ENCODE results near the gene CRYBA4. TPM values are rescaled to one million over a fixed set of nuclear protein-coding genes. Genes with fewer than 3 reads are reported as not detected.
"Not testable (repeated sequence)": the region's sequence is repeated elsewhere in the genome, so short reads cannot be mapped to it uniquely, and the experiment has no call there.

The CRYBA4 gene
- total RNA-seq, 3 donors from 2014 or later = not detected

DNA sequence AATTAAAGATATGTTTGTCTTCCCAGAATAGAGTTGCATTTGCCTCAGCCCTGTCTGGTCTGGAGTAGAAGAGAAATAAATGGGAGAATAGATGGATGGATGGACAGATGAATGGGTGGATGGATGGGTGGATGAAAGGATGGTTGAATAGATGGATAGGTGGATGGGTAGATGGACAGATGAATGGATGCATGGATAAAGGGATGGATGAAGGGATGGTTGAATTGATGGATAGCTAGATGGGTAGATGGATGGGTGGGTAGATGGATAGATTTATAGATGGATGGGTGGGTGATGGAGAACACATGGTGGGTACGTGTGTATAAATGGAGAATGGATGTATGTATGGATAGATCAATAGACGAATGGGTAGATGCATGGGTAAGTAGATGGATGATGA is 12.5 kb upstream of the CRYBA4 start:
- intact Hi-C loops (cut with DNase I, micrococcal nuclease) = no loop called here
- ATAC-seq (no peak), DNase-seq (no peak)
- H3K9me3 ChIP-seq = no peaks in the 10 kb centered on the region
- H3K36me3 ChIP-seq (ENCODE audit: low read depth) = no peaks in the 10 kb centered on the region
- no peaks in the 10 kb centered on the region for H3K4me1 ChIP-seq (ENCODE audit: low read depth)
- TF ChIP-seq, protein P1, sequence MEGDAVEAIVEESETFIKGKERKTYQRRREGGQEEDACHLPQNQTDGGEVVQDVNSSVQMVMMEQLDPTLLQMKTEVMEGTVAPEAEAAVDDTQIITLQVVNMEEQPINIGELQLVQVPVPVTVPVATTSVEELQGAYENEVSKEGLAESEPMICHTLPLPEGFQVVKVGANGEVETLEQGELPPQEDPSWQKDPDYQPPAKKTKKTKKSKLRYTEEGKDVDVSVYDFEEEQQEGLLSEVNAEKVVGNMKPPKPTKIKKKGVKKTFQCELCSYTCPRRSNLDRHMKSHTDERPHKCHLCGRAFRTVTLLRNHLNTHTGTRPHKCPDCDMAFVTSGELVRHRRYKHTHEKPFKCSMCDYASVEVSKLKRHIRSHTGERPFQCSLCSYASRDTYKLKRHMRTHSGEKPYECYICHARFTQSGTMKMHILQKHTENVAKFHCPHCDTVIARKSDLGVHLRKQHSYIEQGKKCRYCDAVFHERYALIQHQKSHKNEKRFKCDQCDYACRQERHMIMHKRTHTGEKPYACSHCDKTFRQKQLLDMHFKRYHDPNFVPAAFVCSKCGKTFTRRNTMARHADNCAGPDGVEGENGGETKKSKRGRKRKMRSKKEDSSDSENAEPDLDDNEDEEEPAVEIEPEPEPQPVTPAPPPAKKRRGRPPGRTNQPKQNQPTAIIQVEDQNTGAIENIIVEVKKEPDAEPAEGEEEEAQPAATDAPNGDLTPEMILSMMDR (IDR thresholded peaks at IDR 0.05) = no peak
- H3K4me3 ChIP-seq = no peak overlapping the region

DNA sequence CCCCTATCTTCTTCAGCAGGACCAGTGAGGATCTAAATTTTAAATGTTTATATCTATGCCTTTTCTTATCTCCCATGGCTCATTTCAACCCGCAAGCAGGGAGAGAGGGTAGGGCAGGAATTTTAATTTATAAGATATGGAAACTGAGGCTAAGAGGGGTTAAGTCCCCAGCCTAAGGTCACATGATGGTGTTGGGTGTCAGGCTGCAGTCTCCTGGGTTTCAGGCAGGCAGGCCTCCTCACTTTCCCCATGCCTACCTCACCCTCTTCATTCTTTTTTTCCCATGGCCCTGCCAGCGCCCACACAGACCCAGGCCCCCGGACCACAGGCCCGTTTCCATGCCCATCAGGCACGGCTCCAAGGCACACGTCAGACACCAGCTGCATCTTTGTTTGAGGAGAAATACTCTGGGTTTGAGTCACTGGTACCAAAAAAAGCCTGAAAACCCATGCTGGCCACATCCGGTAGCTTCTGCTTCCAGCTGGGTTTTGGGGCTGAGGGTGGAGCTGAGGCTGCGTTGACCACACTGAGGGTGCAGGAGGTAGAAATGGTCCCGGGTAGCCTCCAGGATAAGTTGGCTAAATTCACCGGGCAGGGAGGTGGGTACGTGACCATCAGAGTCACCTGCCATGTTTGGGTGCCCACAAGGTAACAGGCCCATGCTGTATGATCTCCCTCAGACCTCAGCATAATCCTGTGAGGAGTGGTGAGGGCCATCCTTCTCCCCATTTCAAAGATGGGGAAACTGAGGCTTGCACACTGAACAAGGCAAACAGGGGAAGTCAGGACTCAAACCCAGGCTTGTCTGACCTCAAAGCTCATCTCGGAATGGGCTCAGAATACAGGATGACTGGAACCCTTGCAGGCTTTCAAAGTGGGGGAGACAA is 11.4 kb upstream of the CRYBA4 start:
- no peaks in the 10 kb centered on the region for H3K4me1 ChIP-seq (ENCODE audit: low read depth)
- DNase-seq = peak; percentile 51 to 60 (median 60)
- ATAC-seq = peak; percentile 80
- no peak overlapping the region for H3K4me3 ChIP-seq
- H3K36me3 ChIP-seq (ENCODE audit: low read depth) = no peaks in the 10 kb centered on the region
- intact Hi-C loops (cut with DNase I, micrococcal nuclease) = no loop called here
- H3K9me3 ChIP-seq = no peaks in the 10 kb centered on the region
- TF ChIP-seq, protein P1 (IDR thresholded peaks at IDR 0.05) = no peak

DNA sequence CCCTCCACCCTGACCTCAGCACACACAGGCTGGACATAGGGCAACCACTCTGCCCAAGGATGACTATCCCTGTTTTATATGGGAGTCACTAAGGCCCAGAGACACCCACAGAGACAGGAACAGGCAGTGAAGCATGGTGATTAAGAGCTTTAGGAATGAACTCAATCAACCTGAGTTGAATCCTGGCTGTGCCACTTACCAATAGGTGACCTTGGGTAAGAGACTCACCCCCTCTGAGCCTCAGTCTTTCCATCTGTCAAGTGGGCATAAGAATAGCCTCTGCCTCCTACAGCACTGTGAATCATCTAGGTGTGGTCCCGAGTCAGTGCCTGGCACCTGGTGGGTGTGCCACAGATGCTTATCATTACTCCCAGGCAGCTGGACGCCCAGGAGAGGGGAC is 10.8 kb upstream of the CRYBA4 start:
- Histone ChIP-seq H3K4me1 (ENCODE audit: low read depth) (no peaks in the 10 kb centered on the region), H3K36me3 (ENCODE audit: low read depth) (no peaks in the 10 kb centered on the region), H3K9me3 (no peaks in the 10 kb centered on the region), H3K4me3 (no peak overlapping the region)
- intact Hi-C loops (cut with DNase I, micrococcal nuclease) = no loop called here
- TF ChIP-seq, protein P1 (IDR thresholded peaks at IDR 0.05) = no peak
- ATAC-seq (peak; percentile 26), DNase-seq (no peak)

DNA sequence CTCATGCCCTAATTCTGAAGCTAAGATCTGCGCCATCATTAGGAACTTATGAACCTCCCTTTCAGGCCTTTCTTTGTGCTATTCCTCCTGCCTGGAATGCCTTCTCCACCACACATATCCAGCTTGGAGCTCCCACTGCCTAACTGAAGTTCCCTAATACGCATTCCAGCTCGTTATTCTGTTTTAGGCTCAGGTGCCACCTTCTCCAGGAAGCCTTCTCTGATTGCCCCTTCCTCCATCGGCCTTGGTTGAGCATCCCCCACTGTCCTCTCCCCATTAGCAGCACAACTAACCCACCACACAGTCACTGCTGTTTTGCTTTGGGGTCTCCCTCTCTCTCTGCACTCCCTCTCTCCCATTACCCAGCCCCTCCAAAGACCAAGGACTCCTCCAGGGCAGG is 9.1 kb upstream of the CRYBA4 start:
- TF ChIP-seq, protein P1 (IDR thresholded peaks at IDR 0.05) = no peak
- H3K9me3 ChIP-seq = no peaks in the 10 kb centered on the region
- ATAC-seq (no peak), DNase-seq (no peak)
- H3K36me3 ChIP-seq (ENCODE audit: low read depth) = no peaks in the 10 kb centered on the region
- H3K4me3 ChIP-seq = no peak overlapping the region
- H3K4me1 ChIP-seq (ENCODE audit: low read depth) = no peaks in the 10 kb centered on the region
- intact Hi-C loops (cut with DNase I, micrococcal nuclease) = no loop called here

DNA sequence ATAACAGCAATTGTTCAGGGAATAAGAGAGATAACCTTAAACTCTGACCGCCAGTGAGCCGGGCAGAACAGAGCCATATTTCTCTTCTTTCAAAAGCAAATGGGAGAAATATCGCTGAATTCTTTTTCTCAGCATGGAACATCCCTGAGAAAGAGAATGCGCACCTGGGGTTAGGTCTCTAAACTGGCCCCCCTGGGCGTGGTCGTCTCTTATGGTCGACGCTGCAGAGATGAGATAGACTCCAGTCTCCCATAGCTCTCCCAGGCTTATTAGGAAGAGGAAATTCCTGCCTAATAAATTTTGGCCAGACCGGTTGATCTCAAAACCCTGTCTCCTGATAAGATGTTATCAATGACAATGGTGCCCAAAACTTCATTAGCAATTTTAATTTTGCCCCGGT is 8.0 kb upstream of the CRYBA4 start:
- H3K9me3 ChIP-seq; intact Hi-C loops (cut with DNase I, micrococcal nuclease); H3K36me3 ChIP-seq (ENCODE audit: low read depth); H3K4me3 ChIP-seq; DNase-seq; H3K4me1 ChIP-seq (ENCODE audit: low read depth); ATAC-seq: not testable (repeated sequence)

DNA sequence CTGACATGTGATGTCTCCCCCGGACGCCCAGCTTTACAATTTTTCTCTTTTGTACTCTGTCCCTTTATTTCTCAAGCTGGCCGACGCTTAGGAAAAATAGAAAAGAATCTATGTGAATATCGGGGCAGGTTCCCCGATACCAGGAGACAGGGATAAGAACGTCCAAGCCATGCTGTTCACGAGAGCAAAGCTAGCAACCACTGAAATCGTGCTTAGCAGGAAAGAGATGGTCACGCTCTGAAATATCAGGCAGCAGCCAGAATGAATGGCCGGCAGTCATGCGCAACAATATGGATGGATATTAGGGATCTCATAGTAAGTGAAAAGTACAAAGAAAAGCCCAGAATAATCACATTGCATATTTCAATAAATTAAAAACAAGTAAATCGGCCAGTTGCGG is 7.4 kb upstream of the CRYBA4 start:
- ATAC-seq = no peak
- TF ChIP-seq, protein P1 (IDR thresholded peaks at IDR 0.05) = no peak
- no peaks in the 10 kb centered on the region for H3K9me3 ChIP-seq
- H3K4me3 ChIP-seq = no peak overlapping the region
- no peaks in the 10 kb centered on the region for H3K4me1 ChIP-seq (ENCODE audit: low read depth)
- H3K36me3 ChIP-seq (ENCODE audit: low read depth) = no peaks in the 10 kb centered on the region
- DNase-seq = no peak
- intact Hi-C loops (cut with DNase I, micrococcal nuclease) = no loop called here

Data from mucosa of descending colon (tissue), 3 donors.